Peyer's patch (tissue), 4 donors: ENCODE results near the gene CATSPERE. TPM values are rescaled to one million over a fixed set of nuclear protein-coding genes. Genes with fewer than 3 reads are reported as not detected.
"Not testable (repeated sequence)": the region's sequence is repeated elsewhere in the genome, so short reads cannot be mapped to it uniquely, and the experiment has no call there.

ENCODE experiments used
- DNase-seq, 3 donors: peaks; one replicate each; pipeline ENCODE4 v3.0.0-alpha.2; 2017 to 2019
- H3K27ac ChIP-seq, 4 donors: fragments of 200-600 bp; sonication (generic); one replicate each; pipeline ENCODE4 v1.5.1; 2016 to 2019
- H3K27me3 ChIP-seq, 2 donors: fragments of 200-600 bp; sonication (generic); one replicate each; pipeline ENCODE4 v1.5.1; 2019
- H3K36me3 ChIP-seq, 3 donors: fragments of 200-600 bp; sonication (generic); one replicate each; pipeline ENCODE4 v1.5.1; 2016 to 2019
- H3K4me1 ChIP-seq, 4 donors: fragments of 200-600 bp; sonication (generic); one replicate each; pipeline ENCODE4 v1.5.1; 2016 to 2019
- H3K4me3 ChIP-seq, 4 donors: fragments of 200-600 bp; sonication (generic); 1 replicate in 3 of 4; 2 replicates in 1 of 4; pipeline ENCODE4 v1.5.1; 2016 to 2019; ENCODE audit warnings: mild to moderate bottlenecking in 1 of 4
- H3K9me3 ChIP-seq, 4 donors: fragments of 200-600 bp; sonication (generic); one replicate each; pipeline ENCODE4 v1.5.1; 2016 to 2019; ENCODE audit warnings: mild to moderate bottlenecking in 1 of 4
- CTCF ChIP-seq, 6 experiments: fragments of 450-650 bp in 4 of 6; fragments of 200-600 bp in 2 of 6; sonication (generic) in 1 of 6; IDR thresholded peaks; one replicate each; pipeline ENCODE4 v1.5.1; 2017 to 2019; ENCODE audit warnings: antibody characterized with exemption in 6 of 6, mild to moderate bottlenecking in 3 of 6, moderate library complexity in 1 of 6
- POLR2A ChIP-seq, 2 donors: fragments of 450-650 bp; IDR thresholded peaks; one replicate each; pipeline ENCODE4 v1.5.1; 2017; ENCODE audit warnings: antibody characterized with exemption in 2 of 2, mild to moderate bottlenecking in 2 of 2, moderate library complexity in 2 of 2
- total RNA-seq, 4 donors: library from RNA; depleted of rRNA; stranded (reverse); fragments of >200 nt; gene quantifications; one replicate each; pipeline ENCODE4 v1.1.0, GENCODE V29; 2016

Gene CATSPERE
- total RNA-seq, 4 donors from 2014 or later: 0.18 to 9.3 (median 1.2) TPM; not detected in 1

GRCh38 chr1:244494653-244495052 is 33.6 kb downstream of the CATSPERE start:
- Histone ChIP-seq H3K27me3 (no peaks in the 10 kb centered on the region), H3K4me3 (no peak overlapping the region), H3K27ac (no peak overlapping the region), H3K9me3 (no peaks in the 10 kb centered on the region), H3K36me3 (no peaks in the 10 kb centered on the region), H3K4me1 (no peaks in the 10 kb centered on the region)
- no peak for TF ChIP-seq POLR2A (IDR thresholded peaks at IDR 0.05)
- TF ChIP-seq CTCF (IDR thresholded peaks at IDR 0.05): no peak
- DNase-seq: no peak

GRCh38 chr1:244496186-244496585 is 35.1 kb downstream of the CATSPERE start:
- Histone ChIP-seq H3K9me3 (no peaks in the 10 kb centered on the region), H3K27ac (no peak overlapping the region), H3K27me3 (no peaks in the 10 kb centered on the region), H3K4me1 (no peaks in the 10 kb centered on the region), H3K4me3 (no peak overlapping the region), H3K36me3 (no peaks in the 10 kb centered on the region)
- TF ChIP-seq POLR2A (IDR thresholded peaks at IDR 0.05) (no peak), CTCF (IDR thresholded peaks at IDR 0.05) (no peak)
- no peak for DNase-seq

- H3K4me3 ChIP-seq: no peak overlapping the region
Observed at GRCh38 chr1:244497805-244498204, 36.7 kb downstream of the CATSPERE start.

GRCh38 chr1:244499484-244499883 is 38.4 kb downstream of the CATSPERE start:
- H3K4me1 ChIP-seq, H3K9me3 ChIP-seq, H3K4me3 ChIP-seq, H3K27me3 ChIP-seq, H3K36me3 ChIP-seq, DNase-seq, H3K27ac ChIP-seq: not testable (repeated sequence)

More at GRCh38 chr1:244497805-244498204, 36.7 kb downstream of the CATSPERE start:
- Histone ChIP-seq H3K9me3 (no peaks in the 10 kb centered on the region), H3K27me3 (no peaks in the 10 kb centered on the region), H3K36me3 (no peaks in the 10 kb centered on the region), H3K4me1 (no peaks in the 10 kb centered on the region), H3K27ac (no peak overlapping the region)
- no peak for DNase-seq
- no peak for TF ChIP-seq CTCF (IDR thresholded peaks at IDR 0.05)
- no peak for TF ChIP-seq POLR2A (IDR thresholded peaks at IDR 0.05)

GRCh38 chr1:244500515-244500914 is 39.4 kb downstream of the CATSPERE start:
- H3K9me3 ChIP-seq, H3K36me3 ChIP-seq, H3K27ac ChIP-seq, H3K27me3 ChIP-seq, H3K4me1 ChIP-seq, H3K4me3 ChIP-seq, DNase-seq: not testable (repeated sequence)

- TF ChIP-seq CTCF (IDR thresholded peaks at IDR 0.05) (no peak), POLR2A (IDR thresholded peaks at IDR 0.05) (no peak)
- H3K27me3 ChIP-seq: no peaks in the 10 kb centered on the region
- no peaks in the 10 kb centered on the region for H3K36me3 ChIP-seq
- H3K4me1 ChIP-seq: no peaks in the 10 kb centered on the region
- no peak overlapping the region for H3K4me3 ChIP-seq
- no peak for DNase-seq
- H3K9me3 ChIP-seq: no peaks in the 10 kb centered on the region
- no peak overlapping the region for H3K27ac ChIP-seq
Observed at GRCh38 chr1:244502630-244503029, 41.6 kb downstream of the CATSPERE start.

GRCh38 chr1:244513493-244513892 is 52.4 kb downstream of the CATSPERE start:
- DNase-seq: no peak
- Histone ChIP-seq H3K36me3 (no peaks in the 10 kb centered on the region), H3K4me1 (no peaks in the 10 kb centered on the region), H3K27ac (no peak overlapping the region), H3K27me3 (no peaks in the 10 kb centered on the region), H3K9me3 (no peaks in the 10 kb centered on the region), H3K4me3 (no peak overlapping the region)
- TF ChIP-seq POLR2A (IDR thresholded peaks at IDR 0.05) (no peak), CTCF (IDR thresholded peaks at IDR 0.05) (no peak)
